ENCODE results near the gene ANGEL1.

The ANGEL1 gene

DNA sequence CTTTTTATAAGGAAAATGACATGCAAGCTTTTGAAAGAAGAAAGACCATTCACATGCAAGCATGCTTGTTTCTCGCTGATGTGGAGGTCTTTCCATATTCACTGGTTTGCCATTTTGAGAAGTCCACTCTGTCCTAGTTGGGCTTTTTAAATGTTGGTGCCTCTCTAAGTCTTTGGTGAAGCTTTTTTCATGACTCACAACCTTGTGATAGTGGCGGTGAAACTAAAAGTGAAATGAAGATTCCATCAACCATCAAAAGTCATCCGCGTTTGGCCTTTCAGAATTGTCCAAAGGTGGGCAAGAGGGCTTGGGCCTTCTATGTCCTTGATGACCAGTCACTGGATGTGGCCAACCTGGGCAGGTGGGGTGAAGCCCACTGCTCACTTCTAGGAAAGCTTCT is 17.9 kb upstream of the ANGEL1 start:
- no peak for DNase-seq (ENCODE audit: low read depth)
- no peak overlapping the region for H3K4me3 ChIP-seq (replicated peaks; ENCODE audit: low read depth, low read length)
- TF ChIP-seq, protein P1, sequence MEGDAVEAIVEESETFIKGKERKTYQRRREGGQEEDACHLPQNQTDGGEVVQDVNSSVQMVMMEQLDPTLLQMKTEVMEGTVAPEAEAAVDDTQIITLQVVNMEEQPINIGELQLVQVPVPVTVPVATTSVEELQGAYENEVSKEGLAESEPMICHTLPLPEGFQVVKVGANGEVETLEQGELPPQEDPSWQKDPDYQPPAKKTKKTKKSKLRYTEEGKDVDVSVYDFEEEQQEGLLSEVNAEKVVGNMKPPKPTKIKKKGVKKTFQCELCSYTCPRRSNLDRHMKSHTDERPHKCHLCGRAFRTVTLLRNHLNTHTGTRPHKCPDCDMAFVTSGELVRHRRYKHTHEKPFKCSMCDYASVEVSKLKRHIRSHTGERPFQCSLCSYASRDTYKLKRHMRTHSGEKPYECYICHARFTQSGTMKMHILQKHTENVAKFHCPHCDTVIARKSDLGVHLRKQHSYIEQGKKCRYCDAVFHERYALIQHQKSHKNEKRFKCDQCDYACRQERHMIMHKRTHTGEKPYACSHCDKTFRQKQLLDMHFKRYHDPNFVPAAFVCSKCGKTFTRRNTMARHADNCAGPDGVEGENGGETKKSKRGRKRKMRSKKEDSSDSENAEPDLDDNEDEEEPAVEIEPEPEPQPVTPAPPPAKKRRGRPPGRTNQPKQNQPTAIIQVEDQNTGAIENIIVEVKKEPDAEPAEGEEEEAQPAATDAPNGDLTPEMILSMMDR (IDR thresholded peaks at IDR 0.05; ENCODE audit: low read length, missing control alignments) = no peak

DNA sequence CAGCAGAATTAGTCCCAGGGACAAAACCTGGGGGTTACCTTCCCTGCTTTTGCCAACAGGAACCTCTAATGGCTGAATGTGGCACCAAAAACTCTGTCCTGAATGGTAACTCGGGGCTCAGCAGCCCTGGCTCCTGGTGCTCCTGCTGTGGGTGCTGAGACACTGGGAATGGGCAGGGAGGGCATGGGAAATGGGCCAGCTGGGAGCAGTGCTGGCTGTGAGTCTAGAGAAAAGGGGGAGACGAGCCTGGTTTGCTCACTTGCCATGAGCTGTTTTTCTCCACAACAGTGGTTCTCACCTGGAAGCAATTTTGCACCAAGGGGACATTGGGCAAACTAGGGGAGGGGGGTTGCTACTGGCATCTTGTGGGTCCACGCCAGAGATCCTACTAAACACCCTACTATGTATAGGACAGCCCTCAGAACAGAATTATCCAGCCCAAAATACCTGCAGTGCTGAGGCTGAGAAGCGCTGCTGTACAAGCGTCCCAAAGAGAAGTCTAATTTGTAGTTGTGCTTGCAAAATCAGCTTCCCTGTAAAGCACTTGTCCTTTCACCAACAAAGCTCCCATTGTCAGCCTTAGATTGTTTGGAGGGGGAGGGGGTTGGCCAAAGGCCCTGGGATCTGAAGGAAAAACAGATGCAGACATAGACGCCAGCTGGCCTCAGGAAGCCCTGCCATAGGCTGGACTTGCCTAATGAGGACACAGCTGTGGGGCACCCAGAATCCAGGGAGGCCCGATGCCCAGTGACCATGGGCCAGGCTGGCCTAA is 17.2 kb upstream of the ANGEL1 start:
- no peak overlapping the region for H3K4me3 ChIP-seq (replicated peaks; ENCODE audit: low read depth, low read length)
- TF ChIP-seq, protein P1 (IDR thresholded peaks at IDR 0.05; ENCODE audit: low read length, missing control alignments) = no peak
- peak; percentile 77 for DNase-seq (ENCODE audit: low read depth)

GRCh38 chr14:76829013-76829365 is 16.3 kb upstream of the ANGEL1 start:
- TF ChIP-seq, protein P1 (IDR thresholded peaks at IDR 0.05; ENCODE audit: low read length, missing control alignments) = no peak
- no peak overlapping the region for H3K4me3 ChIP-seq (replicated peaks; ENCODE audit: low read depth, low read length)
- peak; percentile 64 for DNase-seq (ENCODE audit: low read depth)

DNA sequence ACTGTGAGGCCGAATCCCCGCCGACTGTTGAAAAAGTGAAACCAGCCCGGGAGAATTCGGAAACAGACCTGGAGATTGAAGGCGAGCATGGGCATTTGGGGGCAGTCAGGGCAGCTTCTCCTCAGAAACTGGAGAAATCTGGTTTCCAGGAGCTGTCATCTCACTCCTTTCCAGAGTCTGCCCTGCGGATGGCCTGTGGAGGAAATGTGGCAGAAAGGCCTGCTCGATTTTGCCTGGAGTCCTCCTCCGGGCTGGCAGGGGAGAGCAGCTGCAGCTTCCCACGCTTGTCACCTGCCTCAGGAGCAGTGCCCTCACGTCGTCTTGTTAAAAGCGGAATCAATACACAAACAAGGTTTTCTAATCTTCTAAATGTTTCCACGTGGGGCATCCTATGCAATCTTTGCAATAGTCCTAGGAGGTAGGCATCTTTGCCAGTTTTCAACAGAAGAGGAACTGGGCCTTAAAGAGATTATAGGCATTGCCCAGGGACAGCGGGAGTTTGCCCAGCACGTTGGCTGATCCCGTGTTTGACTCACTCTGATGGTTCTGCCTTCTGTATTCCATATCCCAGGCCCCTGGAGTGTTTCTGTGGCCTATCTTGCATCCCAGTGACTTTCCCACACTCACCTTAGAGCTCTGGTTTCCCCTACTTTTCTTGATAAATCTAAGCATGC is 15.8 kb upstream of the ANGEL1 start:
- peak overlapping the region; percentile 27 for H3K4me3 ChIP-seq (replicated peaks; ENCODE audit: low read depth, low read length)

GRCh38 chr14:76827696-76828296 is 15.1 kb upstream of the ANGEL1 start:
- peak; percentile 41 for DNase-seq (ENCODE audit: low read depth)
- H3K4me3 ChIP-seq (replicated peaks; ENCODE audit: low read depth, low read length) = peak overlapping the region; percentile 27
- TF ChIP-seq, protein P1 (IDR thresholded peaks at IDR 0.05; ENCODE audit: low read length, missing control alignments) = no peak

More for the DNA sequence above, 15.8 kb upstream of the ANGEL1 start:
- TF ChIP-seq, protein P1 (IDR thresholded peaks at IDR 0.05; ENCODE audit: low read length, missing control alignments) = no peak
- peak; percentile 18 for DNase-seq (ENCODE audit: low read depth)

DNA sequence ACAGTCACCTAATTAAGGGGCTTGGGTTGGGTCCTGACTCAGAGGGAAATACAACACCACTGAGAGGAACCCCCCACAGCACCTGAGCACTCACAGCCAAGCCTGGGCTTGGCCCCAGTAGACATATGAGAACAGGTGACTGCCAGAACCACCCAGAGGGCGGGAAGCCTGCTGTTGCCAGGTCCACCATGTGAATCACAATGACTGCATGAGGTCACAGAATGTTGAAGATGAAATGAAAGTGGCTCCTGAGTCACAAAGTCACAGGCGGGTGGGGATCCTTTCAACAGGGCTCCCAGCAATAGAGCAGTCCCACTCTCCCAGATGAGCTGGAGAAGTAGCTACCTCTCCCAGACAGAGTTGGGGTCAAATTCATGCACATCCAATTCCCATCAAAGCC is 13.4 kb upstream of the ANGEL1 start, which contains the start of gene LRRC74A:
Gene LRRC74A (plus strand): TSS at position 287 of the 400 bp plus-strand sequence. CDS start 290 bp downstream, outside the sequence.
- DNase-seq (ENCODE audit: low read depth) = no peak
- H3K4me3 ChIP-seq (replicated peaks; ENCODE audit: low read depth, low read length) = no peak within 1 kb of the TSS
- TF ChIP-seq, protein P1 (IDR thresholded peaks at IDR 0.05; ENCODE audit: low read length, missing control alignments) = no peak
